ENCODE measurements around the gene SBK1.

Gene SBK1

DNA sequence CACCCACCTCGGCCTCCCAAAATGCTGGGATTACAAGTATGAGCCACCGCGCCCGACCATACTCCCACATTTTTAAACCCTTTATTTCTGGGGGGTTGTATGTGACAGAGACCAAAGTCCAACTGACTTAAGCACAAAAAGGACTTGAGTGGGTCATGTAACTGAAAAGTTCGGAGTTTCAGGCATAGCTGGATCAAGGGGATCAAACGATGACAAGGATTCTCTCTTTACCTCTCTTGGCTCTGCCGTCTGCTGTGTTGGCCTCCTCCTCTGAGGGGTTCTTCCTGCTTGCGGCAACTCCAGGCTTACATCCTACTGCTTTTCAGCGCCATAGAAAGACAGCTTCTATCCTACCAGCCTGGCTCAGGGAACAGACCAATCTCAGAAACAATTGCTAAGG is 9.2 kb upstream of the SBK1 start:
- DNase-seq = no peak

DNA sequence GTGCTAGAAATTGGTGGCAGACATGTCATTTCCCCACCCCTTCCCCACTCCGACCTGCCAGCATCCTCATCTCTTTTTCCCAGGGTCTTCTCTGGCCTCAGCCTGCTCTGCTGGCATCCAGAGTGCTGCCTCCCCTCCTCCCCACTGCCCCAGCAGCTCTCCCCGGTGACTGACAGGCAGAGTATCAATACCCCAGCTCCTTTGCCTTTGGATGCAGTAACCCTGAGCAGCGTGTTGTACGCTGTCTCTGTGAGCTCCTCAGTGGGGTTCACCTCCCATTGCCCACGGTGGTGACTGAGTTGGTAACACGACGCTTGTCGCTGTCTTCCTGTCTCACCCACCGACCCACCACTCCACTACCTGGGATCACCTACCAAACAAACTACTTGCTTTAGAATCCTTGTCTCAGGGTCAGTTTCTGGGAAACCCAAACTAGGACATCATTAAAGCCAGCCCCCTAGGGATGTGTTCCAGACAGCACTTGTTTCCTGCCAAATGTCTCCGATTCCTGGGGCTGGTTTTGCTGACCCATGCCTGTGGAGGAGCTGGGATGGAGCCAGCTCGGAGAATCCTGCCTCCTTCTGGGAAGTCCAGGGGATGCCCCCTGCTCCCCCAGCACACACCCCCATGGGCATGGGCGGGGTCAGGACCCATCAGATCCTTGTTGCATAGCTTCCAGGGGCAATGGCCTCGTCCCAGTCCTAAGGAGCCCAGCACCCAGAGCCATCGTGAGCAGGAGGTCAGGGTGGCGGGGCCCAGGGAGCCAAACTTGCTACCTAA is 8.3 kb upstream of the SBK1 start:
- DNase-seq = no peak

DNA sequence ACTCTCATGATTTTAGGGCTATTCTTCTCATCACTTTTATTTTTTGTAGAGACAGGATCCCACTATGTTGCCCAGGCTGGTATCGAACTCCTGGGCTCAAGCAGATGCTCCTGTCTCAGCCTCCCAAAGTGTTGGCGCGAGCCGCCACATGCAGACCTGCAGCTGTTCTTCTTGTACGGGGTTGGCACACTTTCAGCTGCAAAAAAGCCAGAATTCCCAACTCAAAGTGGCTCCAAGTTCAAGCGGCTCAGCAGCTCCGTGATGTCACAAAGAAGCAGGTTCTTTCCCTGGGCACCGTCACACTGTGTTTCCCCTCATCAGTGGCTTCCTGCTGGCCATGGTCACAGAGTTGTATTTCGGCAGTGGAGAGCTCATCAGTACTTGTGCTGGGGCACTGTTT is 6.7 kb upstream of the SBK1 start:
- DNase-seq = no peak

DNA sequence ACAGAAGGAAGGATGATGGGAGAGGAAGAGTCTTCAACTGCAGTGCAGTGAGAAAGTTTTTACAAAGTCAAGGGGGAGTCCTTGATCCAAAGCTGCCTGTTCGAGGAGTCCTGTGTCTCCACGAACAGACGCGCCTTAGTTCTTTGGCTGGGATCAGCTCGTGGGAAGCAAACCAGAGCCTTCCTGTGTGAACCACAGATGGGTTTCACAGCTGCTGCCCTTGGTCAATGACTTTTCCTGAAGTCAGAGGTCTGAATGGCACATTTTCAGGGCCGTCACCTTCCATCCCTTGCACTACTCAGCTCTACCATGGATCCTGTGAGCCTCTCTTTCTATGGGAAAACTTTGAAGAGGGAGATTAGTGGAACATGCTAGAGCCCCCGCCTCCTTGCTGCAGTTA is 4.2 kb upstream of the SBK1 start:
- no peak for DNase-seq

DNA sequence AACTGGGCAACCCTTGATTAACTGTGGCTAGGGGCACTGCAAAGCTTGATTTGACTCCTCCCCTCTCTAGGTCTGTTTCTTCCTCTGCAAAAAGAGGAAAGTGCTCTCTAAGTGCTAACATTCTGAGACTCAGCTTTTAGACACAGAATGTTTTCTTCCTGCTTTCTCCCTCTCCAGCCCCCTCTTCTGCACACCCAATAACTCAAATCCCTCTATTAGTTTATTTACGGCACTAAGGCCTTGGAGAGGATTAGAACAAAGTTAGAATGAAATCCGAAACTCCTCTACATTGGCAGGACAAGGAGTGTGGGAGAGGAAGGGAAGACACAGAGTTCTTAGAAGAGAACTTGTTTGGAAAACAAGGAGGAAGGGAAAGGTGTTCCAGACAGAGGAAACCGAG is 3.3 kb upstream of the SBK1 start:
- no peak for DNase-seq

DNA sequence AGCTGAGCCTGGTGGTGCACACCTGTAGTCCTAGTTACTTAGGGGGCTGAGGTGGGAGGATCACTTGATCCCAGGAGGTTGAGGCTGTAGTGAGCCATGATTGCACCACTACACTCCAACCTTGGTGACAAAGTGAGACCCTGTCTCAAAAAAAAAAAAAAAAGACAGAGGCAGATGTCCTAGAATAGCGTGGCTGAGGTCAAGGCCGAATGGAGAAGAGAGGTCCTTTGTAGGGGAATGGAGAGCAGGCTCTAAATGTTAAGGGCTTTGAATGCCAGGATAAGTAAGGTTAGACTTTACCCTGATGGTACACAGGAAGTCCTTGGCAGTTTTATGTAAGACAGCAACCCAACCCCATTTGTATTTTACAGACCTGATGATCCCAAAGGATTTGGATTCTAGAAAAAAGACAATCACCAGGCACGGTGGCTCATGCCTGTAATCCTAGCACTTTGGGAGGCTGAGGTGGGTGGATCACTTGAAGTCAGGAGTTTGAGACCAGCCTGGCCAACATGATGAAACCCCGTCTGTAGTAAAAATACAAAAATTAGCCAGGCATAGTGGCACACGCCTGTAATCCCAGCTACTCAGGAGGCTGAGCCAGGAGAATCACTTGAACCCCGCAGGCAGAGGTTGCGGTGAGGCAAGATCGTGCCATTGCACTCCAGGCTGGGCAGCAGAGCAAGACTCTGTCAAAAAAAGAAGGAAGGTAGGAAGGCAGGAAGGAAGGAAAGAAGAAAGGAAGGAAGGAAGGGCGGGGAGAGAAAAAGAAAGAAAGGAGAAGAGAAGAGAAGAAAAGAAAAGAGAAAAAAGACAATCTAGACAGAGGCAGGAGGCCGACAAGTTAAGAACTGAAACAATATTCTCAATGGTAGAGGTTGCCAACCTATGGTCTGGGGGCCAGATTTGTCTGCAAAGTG is 2.1 kb upstream of the SBK1 start:
- no peak for DNase-seq

DNA sequence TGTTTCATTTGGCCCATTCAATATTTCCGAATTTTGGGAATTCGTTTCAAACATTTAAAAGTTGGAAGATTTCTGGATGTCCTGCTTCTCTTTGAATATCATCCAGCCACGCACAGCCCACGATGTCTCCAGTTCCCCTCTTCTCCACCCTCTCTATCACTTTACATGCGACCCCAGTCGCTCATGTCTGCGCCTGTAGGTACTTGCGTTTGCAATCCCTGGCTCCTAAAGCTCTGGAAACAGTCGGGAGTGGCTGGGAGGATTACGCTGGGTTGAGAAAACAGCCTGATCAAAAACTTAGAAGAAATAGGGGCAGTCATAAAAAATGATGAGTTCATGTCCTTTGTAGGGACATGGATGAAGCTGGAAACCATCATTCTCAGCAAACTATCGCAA is 1.5 kb upstream of the SBK1 start:
- no peak for DNase-seq

DNA sequence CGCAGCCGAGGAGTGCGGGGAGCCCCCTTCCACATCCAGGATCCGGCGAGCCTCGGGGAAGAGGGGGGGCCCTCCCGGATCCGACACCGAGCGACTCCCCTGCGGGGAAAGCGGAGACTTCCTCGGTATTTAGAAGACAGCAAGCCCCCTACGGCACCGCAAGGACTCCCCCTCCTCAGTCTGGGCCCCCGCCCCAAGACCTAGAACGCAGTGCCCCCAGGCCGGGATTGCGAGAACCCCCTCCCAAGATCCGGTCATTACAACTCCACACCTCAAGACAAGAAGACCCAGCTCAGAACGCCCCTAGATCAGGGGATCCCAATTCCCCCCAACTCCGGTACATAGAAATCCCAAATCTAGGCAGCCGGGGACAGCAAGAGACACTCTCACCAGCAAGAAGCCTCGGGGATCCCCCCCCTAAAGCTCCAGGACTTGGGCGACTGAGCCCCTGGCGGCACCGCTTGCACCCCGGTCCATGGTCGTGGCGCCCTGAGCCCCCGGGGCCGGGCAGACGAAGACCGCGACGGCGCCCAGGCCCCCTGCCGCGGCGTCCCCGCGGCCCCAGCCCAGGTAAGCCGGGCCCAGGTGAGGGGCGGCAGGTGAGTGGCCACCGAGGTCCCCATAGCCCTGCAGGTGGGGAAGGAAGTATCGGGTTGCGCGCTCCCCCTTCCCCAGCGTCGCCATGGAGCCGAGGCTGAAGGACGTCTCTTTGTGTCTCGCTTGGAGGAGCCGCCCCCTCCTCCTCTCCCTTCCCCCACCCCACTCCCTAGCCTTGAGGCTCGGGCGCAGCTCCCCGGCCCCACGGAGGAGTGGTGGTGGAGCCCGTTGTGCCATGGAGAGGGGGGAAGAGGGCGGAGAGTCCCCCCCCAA is 641 bp downstream of the SBK1 start:
- peak; percentile 21 for DNase-seq

DNA sequence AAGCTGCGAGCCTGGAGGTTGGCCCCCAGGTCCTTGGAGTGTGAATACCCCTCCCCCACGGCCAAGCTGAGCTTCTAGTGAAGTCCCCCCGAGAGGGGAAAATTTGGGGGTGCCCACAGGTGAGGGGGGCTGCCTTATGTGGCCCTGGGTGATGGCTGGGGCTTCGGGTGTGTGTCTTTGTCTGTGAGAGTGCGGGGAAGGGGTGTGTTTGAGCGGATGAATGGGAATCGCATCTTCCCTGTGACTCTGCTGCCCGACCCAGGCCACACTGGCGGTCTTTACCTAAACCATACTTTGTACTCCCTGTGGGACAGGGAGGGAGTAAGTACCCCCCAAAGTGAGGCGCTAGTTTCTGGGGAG is 1.3 kb downstream of the SBK1 start:
- DNase-seq = no peak

DNA sequence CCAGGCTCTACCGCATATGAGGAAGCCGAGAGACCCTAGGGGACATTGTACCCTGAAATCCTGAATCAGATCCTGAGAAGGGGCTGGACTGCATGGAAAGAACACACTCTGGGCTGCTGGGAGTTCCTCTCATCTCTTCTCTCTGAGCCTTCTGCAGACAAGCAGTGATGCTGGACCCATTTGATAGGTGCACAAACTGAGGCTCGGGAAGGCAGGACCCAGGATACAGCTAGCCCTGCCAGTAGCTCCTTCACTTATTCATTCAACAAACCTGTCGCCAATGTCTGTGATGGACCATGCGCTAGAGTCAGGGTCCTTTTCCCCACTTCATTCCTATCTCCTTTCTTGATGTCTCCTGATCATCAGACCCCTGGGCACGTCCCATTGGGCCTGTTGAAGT is 1.9 kb downstream of the SBK1 start:
- no peak for DNase-seq

DNA sequence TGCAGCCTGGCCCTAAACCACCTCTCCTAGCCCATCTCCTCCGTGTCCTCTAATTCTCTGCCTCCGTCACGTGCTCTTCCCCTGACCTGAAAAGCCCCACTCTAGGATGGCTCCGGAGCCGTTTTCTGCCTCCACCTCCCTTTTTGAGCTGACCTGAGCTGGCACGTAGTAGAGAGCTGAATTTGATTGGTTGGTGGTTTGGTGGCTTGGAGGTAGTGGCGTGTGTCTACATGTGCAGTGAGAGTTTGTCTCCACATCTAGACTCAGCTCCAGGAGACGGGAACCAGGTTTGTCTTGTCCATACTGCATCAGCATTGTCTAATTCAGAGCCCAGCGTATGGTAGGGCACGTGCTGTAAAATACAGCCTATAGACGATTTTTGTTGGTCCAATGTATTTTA is 3.0 kb downstream of the SBK1 start:
- no peak for DNase-seq

DNA sequence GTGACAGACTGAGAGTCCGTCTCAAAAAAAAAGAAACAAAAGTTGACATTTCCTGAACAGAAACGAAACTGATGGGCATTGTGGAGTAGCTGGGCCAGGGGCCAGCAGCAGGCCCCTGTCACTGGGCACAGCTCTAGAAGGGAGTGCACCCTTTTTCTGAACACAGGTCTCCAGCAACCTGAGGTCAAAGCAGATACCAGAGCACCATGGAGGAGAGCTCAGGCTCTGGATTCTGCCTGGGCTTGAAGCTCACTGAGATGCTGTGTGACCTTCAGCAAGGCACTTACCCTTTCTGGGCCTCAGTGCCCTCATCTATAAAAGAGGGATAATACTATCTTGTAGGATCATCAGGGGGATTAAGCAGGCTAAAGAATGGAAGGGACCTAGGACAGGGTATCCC is 5.0 kb downstream of the SBK1 start:
- no peak for DNase-seq

DNA sequence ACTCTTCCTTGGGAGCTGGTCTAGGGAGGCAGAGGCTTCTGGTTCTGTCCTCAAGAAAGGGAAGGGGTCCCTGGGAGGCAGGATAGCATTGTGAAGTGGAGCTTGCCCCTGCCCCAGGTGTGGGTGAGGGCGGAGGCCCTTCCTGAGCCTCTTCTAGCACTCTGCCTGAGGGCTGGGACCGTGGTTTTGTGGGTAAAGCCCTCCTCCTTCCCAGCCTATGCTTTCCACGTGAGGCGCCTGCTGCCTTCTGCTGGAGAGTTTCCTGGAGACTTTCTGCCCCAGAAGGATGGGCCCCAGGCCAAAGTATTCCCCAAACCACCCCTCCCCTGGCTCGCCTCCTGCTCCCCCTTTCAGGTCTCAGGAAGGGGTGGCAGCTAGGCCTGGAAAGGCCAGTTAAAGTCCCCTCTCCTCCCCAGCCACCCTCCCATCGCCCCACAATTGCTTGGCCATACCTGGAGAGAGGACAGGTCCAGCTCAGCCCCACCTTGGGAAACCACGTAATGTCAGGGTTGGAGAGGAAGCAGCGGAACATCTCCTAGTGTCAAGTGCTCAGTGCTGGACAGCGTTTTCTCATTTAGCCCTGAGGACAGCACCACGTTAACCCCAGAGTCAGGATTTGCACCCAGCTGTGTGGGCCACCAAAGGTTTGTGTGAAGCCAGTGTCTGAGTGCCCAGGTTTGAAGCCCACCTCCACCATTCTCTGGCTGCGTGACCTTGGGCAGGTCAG is 5.6 kb downstream of the SBK1 start:
- no peak for DNase-seq

DNA sequence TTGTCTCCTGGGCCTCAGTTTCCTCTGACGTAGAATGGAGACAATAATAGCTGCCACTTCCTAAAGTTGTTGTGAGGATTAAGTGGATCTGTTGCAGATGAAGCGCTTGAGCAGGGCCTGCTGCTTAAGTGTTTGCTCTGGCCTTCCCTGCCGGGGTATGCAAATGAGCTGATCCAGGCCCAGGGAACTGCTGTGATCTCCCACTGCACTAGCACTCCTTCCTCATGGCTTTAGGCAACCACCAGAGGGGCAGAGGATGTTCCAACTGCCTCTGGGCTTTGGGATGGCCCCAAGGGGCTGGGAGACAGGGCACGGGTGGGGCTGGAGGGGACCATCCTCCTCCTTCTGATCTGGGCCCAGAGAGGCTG is 6.2 kb downstream of the SBK1 start:
- no peak for DNase-seq

DNA sequence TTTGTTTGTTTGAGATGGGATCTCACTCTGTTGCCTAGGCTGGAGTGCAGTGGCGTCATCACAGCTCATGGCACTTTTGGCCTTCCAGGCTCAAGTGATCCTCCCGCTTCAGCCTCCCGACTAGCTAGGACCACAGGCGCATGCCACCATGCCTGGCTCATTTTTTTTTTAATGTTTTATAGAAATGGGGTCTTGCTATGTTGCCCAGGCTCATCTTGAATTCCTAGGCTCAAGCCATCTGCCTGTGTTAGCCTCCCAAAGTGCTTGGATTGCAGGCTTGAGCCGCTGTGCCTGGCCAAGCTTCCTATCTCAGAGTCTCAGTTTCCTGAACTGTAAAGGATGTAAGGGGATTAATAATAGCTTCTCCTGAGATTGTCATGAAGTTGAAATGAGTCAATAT is 8.0 kb downstream of the SBK1 start:
- no peak for DNase-seq

DNA sequence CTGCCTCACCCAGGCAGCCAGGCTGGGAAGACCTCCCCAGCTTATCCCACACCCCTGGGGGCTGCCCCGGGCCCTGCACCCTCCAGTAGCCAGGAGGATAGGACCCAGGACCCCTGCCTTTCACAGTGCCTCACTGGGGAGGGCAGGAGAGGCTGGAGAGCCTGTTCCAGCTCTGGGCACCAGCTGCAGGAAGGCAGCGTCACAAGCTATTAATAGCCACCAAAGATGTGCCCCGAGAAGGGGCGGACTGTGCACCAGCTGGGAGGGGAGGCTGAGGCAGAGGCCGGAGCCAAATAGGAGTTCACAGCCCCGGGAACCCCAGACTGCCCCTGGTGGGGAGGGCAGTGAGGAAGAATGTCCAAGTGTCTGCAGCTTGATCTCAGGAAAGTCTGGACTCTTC is 8.8 kb downstream of the SBK1 start:
- DNase-seq = no peak

DNA sequence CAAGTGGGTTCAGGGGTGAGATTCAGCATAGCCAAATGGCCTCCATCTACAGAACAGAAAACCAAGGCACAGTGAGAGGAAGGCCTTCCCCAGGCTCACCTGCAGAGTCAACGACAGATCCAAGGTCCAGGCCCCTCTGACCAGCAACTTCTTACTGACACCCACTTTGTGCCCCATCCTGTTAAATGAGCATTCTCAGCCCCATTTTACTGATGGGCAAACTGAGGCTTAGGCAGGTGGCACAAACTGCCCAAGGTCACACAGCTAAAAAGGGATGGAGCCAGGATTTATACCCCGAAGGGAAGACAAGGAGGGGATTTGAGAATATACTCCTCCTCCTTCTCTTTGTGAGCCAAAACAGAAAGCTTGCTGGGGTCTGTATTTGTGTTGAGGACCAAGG is 9.3 kb downstream of the SBK1 start:
- DNase-seq = no peak

DNA sequence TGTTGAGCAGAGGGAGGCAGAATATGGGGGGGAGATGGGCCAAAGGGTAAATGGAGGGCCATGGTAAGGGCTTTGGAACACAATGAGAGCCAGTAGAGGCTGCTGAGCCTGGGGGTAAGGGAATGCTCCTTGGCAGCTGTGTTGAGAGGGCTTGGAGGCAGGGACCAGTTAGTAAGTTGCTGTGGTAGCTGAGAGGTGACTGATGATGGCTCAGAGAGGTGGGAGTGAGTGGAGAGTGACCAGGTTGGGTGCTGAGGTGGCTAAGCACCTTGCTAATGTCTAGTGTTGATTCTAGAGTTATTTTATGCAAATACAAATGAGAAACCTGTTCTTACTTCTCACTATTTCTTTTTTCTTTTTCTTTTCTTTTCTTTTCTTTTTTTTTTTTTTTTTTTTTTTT is 10.8 kb downstream of the SBK1 start:
- no peak for DNase-seq

DNA sequence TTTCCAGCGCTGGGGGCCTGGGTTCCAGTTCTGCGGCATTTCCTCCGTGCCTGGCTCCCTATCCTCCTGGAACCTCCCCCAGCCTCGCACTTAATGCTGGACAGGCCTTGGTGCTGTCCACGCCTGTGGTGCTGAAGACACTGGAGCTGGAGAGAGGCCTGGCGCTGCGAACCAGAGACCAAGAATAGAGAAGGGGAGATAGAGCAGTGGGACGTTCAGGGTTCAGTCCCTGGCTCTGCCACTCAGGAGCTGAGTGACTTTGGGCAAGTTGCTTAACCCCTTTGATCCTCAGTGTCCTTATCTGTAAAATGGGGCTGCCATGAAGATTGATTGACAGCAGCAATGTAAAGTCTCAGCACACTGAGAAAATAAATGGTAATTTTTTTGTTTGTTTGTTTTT is 11.9 kb downstream of the SBK1 start:
- no peak for DNase-seq

DNA sequence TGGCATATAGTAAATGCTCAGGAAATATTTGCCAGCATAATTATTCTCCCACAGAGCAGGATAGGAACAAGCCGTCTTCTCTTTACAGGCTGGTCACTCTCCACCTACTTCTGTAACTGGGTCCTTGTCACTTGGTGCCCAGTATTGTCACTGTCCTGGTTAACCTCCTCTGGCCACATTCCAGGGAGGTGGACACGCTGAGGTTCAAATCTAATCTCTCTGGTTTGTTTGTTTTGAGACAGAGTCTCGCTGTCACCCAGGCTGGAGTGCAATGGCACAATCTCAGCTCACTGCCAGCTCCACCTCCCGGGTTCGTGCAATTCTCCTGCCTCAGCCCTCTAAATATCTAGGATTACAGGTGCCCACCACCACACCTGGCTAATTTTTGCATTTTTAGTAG is 15.6 kb downstream of the SBK1 start:
- no peak for DNase-seq

DNA sequence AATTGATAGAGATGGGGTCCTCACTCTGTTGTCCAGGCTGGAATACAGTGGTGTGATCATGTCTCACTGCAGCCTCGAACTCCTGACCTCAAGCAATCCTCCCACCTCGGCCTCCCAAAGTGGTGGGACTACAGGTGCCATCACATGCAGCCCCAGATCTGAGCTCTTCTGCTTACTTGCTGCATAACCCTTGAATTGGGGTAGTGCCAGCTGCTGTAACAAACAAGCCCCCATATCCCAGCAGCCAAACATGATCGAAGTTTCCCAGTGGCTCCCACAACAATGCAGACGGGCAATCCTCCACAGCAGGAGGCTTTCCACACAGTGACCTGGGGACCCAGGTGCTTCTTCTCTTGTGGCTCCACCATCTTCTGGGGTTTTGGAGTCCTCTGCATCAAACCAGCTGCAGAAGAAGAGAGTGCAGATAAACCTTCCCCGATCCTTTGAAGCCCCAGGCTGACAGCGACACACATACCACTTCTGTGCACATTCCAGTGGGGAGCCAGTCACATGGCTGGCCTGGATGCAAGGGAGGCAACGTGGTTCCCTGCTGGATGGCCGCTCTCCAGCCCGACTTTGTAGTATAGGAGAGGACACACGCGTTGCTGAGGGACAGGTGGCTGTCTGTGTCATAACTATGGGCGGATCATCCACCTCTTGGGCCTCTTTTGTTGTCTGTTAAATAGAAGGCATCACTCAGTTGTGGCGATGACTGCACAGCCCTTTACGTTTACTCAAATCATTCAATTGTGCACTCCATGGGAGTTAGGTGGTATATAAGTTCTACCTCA is 16.7 kb downstream of the SBK1 start:
- no peak for DNase-seq

DNA sequence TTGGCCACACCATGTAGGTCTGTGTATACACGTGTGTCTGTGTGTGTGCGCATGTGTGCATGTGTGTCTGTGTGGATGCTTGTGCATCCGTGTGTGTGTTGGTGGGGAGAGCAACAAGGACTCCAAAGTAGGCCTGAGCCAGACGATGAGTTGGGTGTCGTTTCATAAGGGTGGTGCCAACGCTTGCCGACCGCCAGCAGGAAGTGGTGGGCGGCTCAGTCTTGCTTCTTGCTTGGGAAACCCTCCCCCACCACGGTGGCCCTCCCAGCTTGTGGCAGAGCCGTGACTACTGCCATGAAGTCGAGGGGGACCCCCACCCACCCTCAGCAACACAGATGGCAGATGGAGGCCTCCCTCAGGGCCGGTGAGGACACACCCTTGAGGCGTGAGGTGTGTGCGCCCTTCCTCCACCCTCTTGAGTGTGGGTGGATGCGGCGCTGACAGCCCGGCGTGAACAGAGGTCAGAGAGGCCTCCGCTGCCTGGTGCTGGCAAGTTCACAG is 17.5 kb downstream of the SBK1 start:
- no peak for DNase-seq
